Spleen (tissue), 7 donors: ENCODE data around the gene OR2S2.

Experiments used
- CTCF ChIP-seq, 11 experiments: fragments of 200-600 bp in 7 of 11; fragments of 450-650 bp in 4 of 11; sonication (generic) in 4 of 11; IDR thresholded peaks in 8 of 11; conservative IDR thresholded peaks in 3 of 11; 1 replicate in 7 of 11; 2 replicates in 4 of 11; pipeline versions ENCODE4 v1.4.0 to v1.8.0; 2016 to 2021; ENCODE audit warnings: antibody characterized with exemption in 11 of 11, inconsistent platforms in 4 of 11, mild to moderate bottlenecking in 1 of 11
- POLR2A ChIP-seq, 3 donors: fragments of 450-650 bp; IDR thresholded peaks; one replicate each; pipeline ENCODE4 v1.5.1; 2017; ENCODE audit warnings: antibody characterized with exemption in 3 of 3, mild to moderate bottlenecking in 1 of 3
- POLR2AphosphoS5 ChIP-seq, 3 donors: sonication (generic); formaldehyde crosslinking; IDR thresholded peaks; one replicate each; pipeline ENCODE4 v1.5.1; 2017; ENCODE audit warnings: antibody characterized with exemption in 3 of 3
- donor health status: DM: no; HTN: no; CAD: no; lungs with moderate emphysema.
- donor health status: DM: no; HTN: no; CAD: no.
- donor health status: DM: no; HTN: no; CAD: no.

- TF ChIP-seq CTCF (IDR thresholded peaks at IDR 0.05 in 8 of 11, conservative IDR thresholded peaks at IDR 0.05 in 3 of 11) (no peak), POLR2A (IDR thresholded peaks at IDR 0.05) (no peak), POLR2AphosphoS5 (IDR thresholded peaks at IDR 0.05) (no peak)
Measured at GRCh38 chr9:35915681-35916294, 42.2 kb downstream of the OR2S2 start.
